Lung (tissue), 12 donors: Measurements from ENCODE around the gene RREB1. TPM values are rescaled to one million over a fixed set of nuclear protein-coding genes. Genes with fewer than 3 reads are reported as not detected.

Experiments
- ATAC-seq: fragments of 200-7000 bp; cut with Tn5 transposase; one replicate; pipeline ENCODE4 v1.9.1; 2020; ENCODE audit warnings: moderate number of reproducible peaks; ENCODE audit not compliant: insufficient read depth, low FRiP score
- DNase-seq, 3 donors: peaks; one replicate each; pipeline ENCODE4 v3.0.0-alpha.2; 2013 to 2017
- H3K27ac ChIP-seq, 2 donors: one replicate each; pipeline ENCODE4 v1.5.1; 2013; ENCODE audit warnings: mild to moderate bottlenecking in 2 of 2, moderate library complexity in 2 of 2, control low read depth in 1 of 2, inconsistent platforms in 1 of 2, low read depth in 1 of 2, low read length in 1 of 2
- H3K27me3 ChIP-seq, 3 donors: one replicate each; pipeline ENCODE4 v1.5.1; 2013; ENCODE audit warnings: low read length in 2 of 3; ENCODE audit not compliant: control insufficient read depth in 3 of 3, insufficient read depth in 3 of 3
- H3K36me3 ChIP-seq, 4 donors: one replicate each; pipeline ENCODE4 v1.5.1; 2013; ENCODE audit warnings: low read length in 4 of 4, mild to moderate bottlenecking in 1 of 4, moderate library complexity in 1 of 4; ENCODE audit not compliant: control insufficient read depth in 4 of 4, insufficient read depth in 4 of 4
- H3K4me1 ChIP-seq, 5 donors: one replicate each; pipeline ENCODE4 v1.5.1; 2013; ENCODE audit warnings: low read length in 5 of 5, mild to moderate bottlenecking in 2 of 5, moderate library complexity in 1 of 5; ENCODE audit not compliant: control insufficient read depth in 5 of 5, insufficient read depth in 5 of 5
- H3K4me3 ChIP-seq: one replicate; pipeline ENCODE4 v1.5.1; 2013; ENCODE audit warnings: mild to moderate bottlenecking, control low read depth, moderate library complexity
- H3K9ac ChIP-seq, 2 donors: one replicate each; pipeline ENCODE4 v1.5.1; 2013; ENCODE audit warnings: low read length in 2 of 2, control low read depth in 1 of 2; ENCODE audit not compliant: insufficient read depth in 1 of 2
- H3K9me3 ChIP-seq, 4 donors: one replicate each; pipeline ENCODE4 v1.5.1; 2013; ENCODE audit warnings: low read length in 3 of 4, mild to moderate bottlenecking in 1 of 4, moderate library complexity in 1 of 4; ENCODE audit not compliant: control insufficient read depth in 4 of 4, insufficient read depth in 3 of 4
- CTCF ChIP-seq: IDR thresholded peaks from 2 replicates; pipeline ENCODE4 v1.5.1; 2012; ENCODE audit warnings: mild to moderate bottlenecking; ENCODE audit errors: control extremely low read depth, extremely low read depth
- WGBS, 2 donors: extraction: QIAGEN DNeasy Blood & Tissue Kit; methylation state at CpG; one replicate each; pipeline ENCODE4 v1.1.7; 2013; 5-methylcytosine and 5-hydroxymethylcytosine counted together
- polyA plus RNA-seq, 2 donors: library from polyadenylated mRNA; stranded (reverse); fragments of 200-250 nt; gene quantifications; one replicate each; pipeline ENCODE4 v1.2.1, GENCODE V29; 2013
- total RNA-seq, 2 donors: library from RNA; depleted of rRNA in 1 of 2; stranded (reverse); fragments of >200 nt in 1 of 2; gene quantifications; one replicate each; pipeline ENCODE4 v1.2.1, GENCODE V29; 2014 to 2021
- donor health status: control.
- donor health status: control.
- donor health status: Bipolar disorder and iron deficiency.
- donor health status: healthy.
- donor health status: DM: yes; HTN: yes; CAD: no.

The RREB1 gene
- total and polyA plus RNA-seq, 4 donors: 8.9 to 54.7 (median 31.1) TPM

- Histone ChIP-seq H3K9ac (peak overlapping the region in 1 of 2 donors; percentile 47), H3K27ac (peak overlapping the region in 1 of 2 donors; percentile 58), H3K4me3 (no peak overlapping the region), H3K27me3 (no peaks in the 10 kb centered on the region), H3K4me1 (peaks cover 25 to 48% (median 41%) of the 10 kb centered on the region in 5 donors), H3K9me3 (no peaks in the 10 kb centered on the region), H3K36me3 (no peaks in the 10 kb centered on the region)
- 53 to 63% methylated on average over 5 of the region's 5 CpGs for WGBS, 2 donors
- no peak for ATAC-seq
- no peak for DNase-seq
- no peak for TF ChIP-seq CTCF
Measured at GRCh38 chr6:7164536-7165001, 56.8 kb downstream of the RREB1 start.

DNA sequence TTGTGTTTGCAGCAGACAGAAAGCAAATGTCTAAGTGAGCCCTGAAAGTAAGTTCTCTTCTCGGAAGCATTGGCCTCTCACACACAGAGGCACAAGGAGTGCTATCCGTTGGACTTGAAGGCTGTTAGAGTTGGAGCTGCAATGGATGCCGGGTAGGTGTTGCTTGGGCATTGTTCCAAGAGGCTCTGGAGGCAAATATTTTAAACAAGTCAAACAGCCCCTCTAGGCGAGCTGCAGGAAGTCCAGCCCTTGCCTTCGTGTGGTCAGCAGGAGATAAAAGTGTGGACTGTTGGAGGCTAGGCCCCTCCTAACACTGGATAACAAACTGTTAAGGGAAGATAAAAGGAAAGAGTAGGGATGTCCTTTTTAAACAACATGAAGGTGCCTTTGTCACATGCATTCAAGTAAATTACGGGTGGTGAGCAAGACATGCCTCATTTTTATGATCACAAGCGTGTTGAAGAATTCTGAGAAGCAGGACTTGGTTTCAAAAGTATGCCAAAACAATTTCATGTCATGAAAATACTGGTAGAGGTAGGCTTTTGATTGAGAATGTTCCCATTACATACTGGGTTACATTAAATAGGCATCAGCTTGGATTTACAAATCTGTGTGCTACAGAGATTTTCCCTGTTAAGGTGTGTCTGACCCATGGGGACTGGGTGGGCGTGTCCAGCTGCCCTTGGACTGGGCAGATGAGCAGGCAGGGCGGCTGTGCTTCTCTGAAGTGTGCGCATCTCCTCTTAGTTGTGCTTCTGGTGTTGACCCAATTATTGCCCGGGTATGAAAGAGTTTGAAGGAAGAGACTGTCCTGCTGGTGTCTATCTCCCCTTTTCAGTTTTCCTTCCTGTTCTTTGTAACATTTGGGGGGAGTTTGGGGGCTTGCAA is 57.5 kb downstream of the RREB1 start:
- DNase-seq: peak; percentile 69 to 90 (median 86)
- Histone ChIP-seq H3K9me3 (no peaks in the 10 kb centered on the region), H3K4me3 (no peak overlapping the region), H3K27ac (peak overlapping the region in 1 of 2 donors; percentile 86), H3K4me1 (peaks cover 27 to 53% (median 47%) of the 10 kb centered on the region in 5 donors), H3K36me3 (no peaks in the 10 kb centered on the region), H3K9ac (peak overlapping the region in 1 of 2 donors; percentile 47), H3K27me3 (no peaks in the 10 kb centered on the region)
- no peak for TF ChIP-seq CTCF
- WGBS, 2 donors: 51 to 60% methylated on average over 11 of the region's 11 CpGs
- ATAC-seq: no peak

DNA sequence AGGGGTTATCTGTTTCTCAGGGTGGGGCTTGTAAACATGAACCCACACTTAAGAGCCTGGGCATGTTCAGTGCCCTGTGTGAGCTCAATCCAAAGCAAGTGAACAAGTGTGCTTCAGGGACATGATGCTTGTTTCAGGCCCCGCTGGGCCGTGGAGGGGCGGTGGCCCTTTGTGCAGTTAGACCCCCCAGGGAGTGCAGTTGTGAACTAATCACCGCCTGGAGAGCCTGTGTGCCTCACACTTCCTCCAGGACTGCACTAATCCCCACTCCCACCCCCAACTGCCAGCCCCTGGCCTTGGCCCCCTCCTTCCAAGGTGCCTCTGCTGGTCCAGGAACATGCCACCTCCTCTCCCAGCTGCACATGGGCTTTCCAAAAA is 58.1 kb downstream of the RREB1 start:
- peak overlapping the region in 1 of 2 donors; percentile 86 for H3K27ac ChIP-seq
- DNase-seq: no peak
- H3K9me3 ChIP-seq: no peaks in the 10 kb centered on the region
- H3K9ac ChIP-seq: no peak overlapping the region
- TF ChIP-seq CTCF: no peak
- H3K4me3 ChIP-seq: no peak overlapping the region
- peaks cover 32 to 60% (median 48%) of the 10 kb centered on the region in 5 donors for H3K4me1 ChIP-seq
- no peaks in the 10 kb centered on the region for H3K27me3 ChIP-seq
- 34 to 73% methylated on average over 4 of the region's 4 CpGs for WGBS, 2 donors
- H3K36me3 ChIP-seq: no peaks in the 10 kb centered on the region
- no peak for ATAC-seq
